CD14-positive monocyte (primary cell): ENCODE data around the gene KIAA1328. TPM values are rescaled to one million over a fixed set of nuclear protein-coding genes. Genes with fewer than 3 reads are reported as not detected.

Source experiments
- DNase-seq, 3 donors: peaks; one replicate each; pipeline ENCODE4 v3.0.0-alpha.2; 2011 to 2022
- H2AFZ ChIP-seq: 2 replicates; pipeline ENCODE4 v1.6.0; 2012; ENCODE audit warnings: mild to moderate bottlenecking, low read depth, low read length, inconsistent platforms; ENCODE audit not compliant: insufficient read depth, poor library complexity, severe bottlenecking
- H3K27ac ChIP-seq, 2 donors: 1 replicate in 1 of 2; 2 replicates in 1 of 2; pipeline ENCODE4 v1.5.1; 2012 to 2013; ENCODE audit warnings: low read length in 2 of 2, control low read depth in 1 of 2, inconsistent platforms in 1 of 2, low read depth in 1 of 2, mild to moderate bottlenecking in 1 of 2
- H3K27me3 ChIP-seq, 2 donors: one replicate each; pipeline versions ENCODE4 v1.6.0 to v1.6.1; 2011 to 2013; ENCODE audit warnings: low read length in 2 of 2; ENCODE audit not compliant: control insufficient read depth in 2 of 2, insufficient read depth in 2 of 2
- H3K36me3 ChIP-seq, 2 donors: replicated peaks in 1 of 2; 1 replicate in 1 of 2; 2 replicates in 1 of 2; pipeline versions ENCODE4 v1.5.1 to v1.6.1; 2012 to 2013; ENCODE audit warnings: low read length in 2 of 2, control low read depth in 1 of 2, inconsistent platforms in 1 of 2, mild to moderate bottlenecking in 1 of 2; ENCODE audit not compliant: insufficient read depth in 2 of 2, control insufficient read depth in 1 of 2
- H3K4me1 ChIP-seq, 2 donors: 1 replicate in 1 of 2; 2 replicates in 1 of 2; pipeline versions ENCODE4 v1.5.1 to v1.6.1; 2012 to 2013; ENCODE audit warnings: low read length in 2 of 2, control low read depth in 1 of 2, inconsistent platforms in 1 of 2, mild to moderate bottlenecking in 1 of 2, moderate library complexity in 1 of 2; ENCODE audit not compliant: insufficient read depth in 2 of 2, control insufficient read depth in 1 of 2
- H3K4me2 ChIP-seq: replicated peaks from 2 replicates; pipeline ENCODE3; 2012; ENCODE audit warnings: low read length, moderate library complexity, mild to moderate bottlenecking; ENCODE audit not compliant: poor library complexity, severe bottlenecking; ENCODE audit errors: extremely low read depth
- H3K4me3 ChIP-seq, 3 experiments: fragments of 200-600 bp in 1 of 3; sonication (generic) in 1 of 3; replicated peaks in 1 of 3; 1 replicate in 2 of 3; 2 replicates in 1 of 3; pipeline ENCODE4 v1.5.1; 2011 to 2013; ENCODE audit warnings: low read length in 3 of 3, mild to moderate bottlenecking in 3 of 3, control low read depth in 2 of 3, low read depth in 2 of 3, inconsistent platforms in 1 of 3, moderate library complexity in 1 of 3
- H3K79me2 ChIP-seq: 2 replicates; pipeline ENCODE4 v1.6.0; 2012; ENCODE audit warnings: mild to moderate bottlenecking, control low read depth, inconsistent platforms, low read length, moderate library complexity; ENCODE audit not compliant: insufficient read depth
- H3K9ac ChIP-seq: 2 replicates; pipeline ENCODE4 v1.6.0; 2017; ENCODE audit warnings: low read length, mild to moderate bottlenecking; ENCODE audit not compliant: insufficient read depth, poor library complexity, severe bottlenecking
- H3K9me3 ChIP-seq, 2 donors: replicated peaks in 1 of 2; 1 replicate in 1 of 2; 2 replicates in 1 of 2; pipeline versions ENCODE4 v1.5.1 to v1.6.1; 2012 to 2013; ENCODE audit warnings: low read length in 2 of 2, control low read depth in 1 of 2; ENCODE audit not compliant: control insufficient read depth in 1 of 2, insufficient read depth in 1 of 2
- H4K20me1 ChIP-seq: 2 replicates; pipeline ENCODE4 v1.6.0; 2012; ENCODE audit warnings: mild to moderate bottlenecking, low read length, control low read depth, moderate library complexity; ENCODE audit not compliant: insufficient read depth
- H3K27ac Mint-ChIP-seq, 7 donors: one replicate each; pipeline ENCODE4 v1.8.0; 2020; ENCODE audit warnings: mild to moderate bottlenecking in 7 of 7, mixed read lengths in 7 of 7, moderate library complexity in 6 of 7, inconsistent platforms in 2 of 7
- H3K27me3 Mint-ChIP-seq, 3 donors: one replicate each; pipeline ENCODE4 v1.8.0; 2021 to 2022; ENCODE audit warnings: low read depth in 3 of 3, mild to moderate bottlenecking in 3 of 3, mixed read lengths in 3 of 3, moderate library complexity in 3 of 3, inconsistent platforms in 1 of 3
- H3K36me3 Mint-ChIP-seq, 2 donors: one replicate each; pipeline ENCODE4 v1.8.0; 2020; ENCODE audit warnings: mixed read lengths in 2 of 2, inconsistent platforms in 1 of 2, mild to moderate bottlenecking in 1 of 2
- H3K4me1 Mint-ChIP-seq: one replicate; pipeline ENCODE4 v1.8.0; 2020; ENCODE audit warnings: mild to moderate bottlenecking, mixed read lengths
- H3K4me3 Mint-ChIP-seq, 2 donors: one replicate each; pipeline ENCODE4 v1.8.0; 2020; ENCODE audit warnings: mild to moderate bottlenecking in 2 of 2, mixed read lengths in 2 of 2, moderate library complexity in 1 of 2
- H3K9me3 Mint-ChIP-seq, 7 donors: one replicate each; pipeline ENCODE4 v1.8.0; 2020 to 2022; ENCODE audit warnings: mixed read lengths in 7 of 7, mild to moderate bottlenecking in 6 of 7, moderate library complexity in 6 of 7, inconsistent platforms in 2 of 7
- CTCF ChIP-seq: fragments of 200-600 bp; IDR thresholded peaks from one replicate; pipeline ENCODE4 v1.8.0; 2022; ENCODE audit warnings: antibody characterized with exemption, mild to moderate bottlenecking
- WGBS: methylation state at CpG from one replicate; pipeline ENCODE4 v1.1.5; 2013; ENCODE audit warnings: missing lambda C conversion rate; ENCODE audit not compliant: insufficient coverage; 5-methylcytosine and 5-hydroxymethylcytosine counted together
- intact Hi-C, 2 donors: fragments of 100-400 bp; cut with micrococcal nuclease; formaldehyde crosslinking; loops; one replicate each; pipeline versions ENCODE4 v1.15.0 to v1.15.1; 2023
- polyA plus RNA-seq, 3 donors: library from polyadenylated mRNA; depleted of rRNA in 1 of 3; unstranded in 2 of 3; stranded (reverse) in 1 of 3; fragments of 300-500 nt in 2 of 3; fragments of >200 nt in 1 of 3; fragmentation: Illumina TruSeq in 2 of 3; gene quantifications; 1 replicate in 2 of 3; 2 replicates in 1 of 3; pipeline ENCODE4 v1.2.3, GENCODE V29; 2012 to 2021

The KIAA1328 gene
- polyA plus RNA-seq, 3 donors = 3.7 to 3.9 (median 3.8) TPM

GRCh38 chr18:37252342-37252741, 423.4 kb downstream of the KIAA1328 start:
- no peak overlapping the region for H3K9ac ChIP-seq
- peaks cover 38 to 58% (median 45%) of the 10 kb centered on the region in 3 donors for H3K27me3 Mint-ChIP-seq
- H3K9me3 Mint-ChIP-seq = peaks cover 0 to 13% (median 3%) of the 10 kb centered on the region in 7 donors
- H3K79me2 ChIP-seq = no peaks in the 10 kb centered on the region
- peaks cover 0 to 3% of the 10 kb centered on the region in 2 donors for H3K36me3 Mint-ChIP-seq
- no peak overlapping the region for H3K4me2 ChIP-seq
- H2AFZ ChIP-seq = no peak overlapping the region
- H3K27ac Mint-ChIP-seq = no peak overlapping the region
- peaks cover 24 to 49% of the 10 kb centered on the region in 2 donors for H3K27me3 ChIP-seq
- DNase-seq = no peak
- intact Hi-C loops = no loop called here
- H4K20me1 ChIP-seq = no peaks in the 10 kb centered on the region
- peak overlapping the region in 1 of 2 donors; percentile 41 for H3K4me3 Mint-ChIP-seq
- no peak overlapping the region for H3K27ac ChIP-seq
- TF ChIP-seq CTCF = no peak
- no peaks in the 10 kb centered on the region for H3K36me3 ChIP-seq
- no peak overlapping the region for H3K4me3 ChIP-seq
- H3K9me3 ChIP-seq = no peaks in the 10 kb centered on the region
- no peaks in the 10 kb centered on the region for H3K4me1 ChIP-seq
- WGBS = 71% methylated on average over 3 of the region's 3 CpGs
- H3K4me1 Mint-ChIP-seq = peaks cover 2% of the 10 kb centered on the region

GRCh38 chr18:37252854-37253393, 424.0 kb downstream of the KIAA1328 start:
- 54% methylated on average over 5 of the region's 12 CpGs for WGBS
- H3K79me2 ChIP-seq = no peaks in the 10 kb centered on the region
- H3K36me3 Mint-ChIP-seq = peaks cover 0 to 3% of the 10 kb centered on the region in 2 donors
- no peaks in the 10 kb centered on the region for H4K20me1 ChIP-seq
- no peak for DNase-seq
- H3K4me2 ChIP-seq = no peak overlapping the region
- no peak overlapping the region for H3K4me3 ChIP-seq
- H3K4me3 Mint-ChIP-seq = peak overlapping the region in 1 of 2 donors; percentile 63
- H3K4me1 Mint-ChIP-seq = peaks cover 2% of the 10 kb centered on the region
- no peaks in the 10 kb centered on the region for H3K4me1 ChIP-seq
- peaks cover 24 to 49% of the 10 kb centered on the region in 2 donors for H3K27me3 ChIP-seq
- no peak overlapping the region for H3K27ac Mint-ChIP-seq
- no peaks in the 10 kb centered on the region for H3K9me3 ChIP-seq
- no peak overlapping the region for H3K9ac ChIP-seq
- peaks cover 42 to 62% (median 49%) of the 10 kb centered on the region in 3 donors for H3K27me3 Mint-ChIP-seq
- no peak overlapping the region for H3K27ac ChIP-seq
- H2AFZ ChIP-seq = no peak overlapping the region
- H3K36me3 ChIP-seq = no peaks in the 10 kb centered on the region
- intact Hi-C loops = no loop called here
- H3K9me3 Mint-ChIP-seq = peaks cover 0 to 13% (median 3%) of the 10 kb centered on the region in 7 donors
- TF ChIP-seq CTCF = no peak
